Measurements from ENCODE around the gene ULK3.

- TF ChIP-seq POLR2A (IDR thresholded peaks at IDR 0.05) = no peak
- no peak for TF ChIP-seq POLR2AphosphoS5 (IDR thresholded peaks at IDR 0.05)
- TF ChIP-seq CTCF (IDR thresholded peaks at IDR 0.05) = no peak
- no peak for TF ChIP-seq EP300 (IDR thresholded peaks at IDR 0.05; ENCODE audit: low read depth)
These were observed 43.6 kb downstream of the ULK3 start for GRCh38 chr15:74799255-74799855.
